NB4 (cell line): Measurements from ENCODE around the gene ENTREP3.

Experiments
- DNase-seq: peaks from one replicate; pipeline ENCODE4 v3.0.0; 2010; ENCODE audit warnings: low read depth
- H3K4me3 ChIP-seq: one replicate; pipeline ENCODE4 v1.5.1; 2011; ENCODE audit warnings: mild to moderate bottlenecking, low read depth, low read length, moderate library complexity
- MYC ChIP-seq: IDR thresholded peaks from 2 replicates; pipeline ENCODE4 v1.6.1; 2011; ENCODE audit warnings: low read depth, low read length
- POLR2A ChIP-seq: IDR thresholded peaks from 2 replicates; pipeline ENCODE4 v1.6.1; 2011; ENCODE audit warnings: mild to moderate bottlenecking; ENCODE audit not compliant: insufficient read length; ENCODE audit errors: extremely low read depth
- TF ChIP-seq, protein P1 (sequence below): IDR thresholded peaks from 2 replicates; pipeline ENCODE4 v1.6.1; 2011; ENCODE audit warnings: low read depth, low read length
- TF ChIP-seq, protein P2 (sequence below): IDR thresholded peaks from one replicate; pipeline ENCODE4 v1.5.1; 2012; ENCODE audit warnings: low read depth, low read length

ENTREP3 gene

DNA sequence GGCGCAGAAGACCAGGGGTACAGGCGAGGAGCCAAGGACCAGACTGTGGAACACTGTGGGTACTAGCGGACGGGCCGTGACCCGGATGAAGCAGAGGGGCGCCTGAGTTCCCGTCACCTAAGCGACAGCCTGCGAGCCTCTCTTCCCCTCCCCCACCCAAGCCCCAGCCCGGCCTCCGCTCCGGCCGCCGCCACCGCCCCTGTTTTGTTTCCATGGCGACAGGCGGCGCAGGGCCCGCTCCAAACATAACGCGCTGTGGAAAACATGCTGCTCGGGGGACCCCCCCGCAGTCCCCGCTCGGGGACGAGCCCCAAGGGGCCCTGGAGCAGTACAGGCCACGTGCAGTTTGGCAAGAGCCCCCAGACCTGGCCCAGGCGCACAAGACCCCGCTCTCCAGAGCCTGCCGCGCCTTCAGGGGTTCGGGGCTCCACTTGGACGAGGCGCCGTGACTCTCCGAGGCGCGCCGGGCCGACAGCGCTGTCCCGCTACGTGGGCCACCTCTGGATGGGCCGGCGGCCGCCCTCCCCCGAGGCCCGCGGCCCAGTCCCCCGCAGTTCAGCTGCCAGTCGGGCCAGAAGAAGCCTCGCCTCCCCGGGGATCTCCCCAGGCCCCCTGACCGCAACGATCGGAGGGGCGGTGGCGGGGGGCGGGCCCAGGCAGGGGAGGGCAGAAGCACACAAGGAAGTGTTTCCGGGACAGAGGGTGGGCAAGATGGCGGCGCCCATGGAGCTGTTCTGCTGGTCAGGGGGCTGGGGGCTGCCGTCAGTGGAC, 46.6 kb downstream of the ENTREP3 start, which contains the start of gene MTX1:
TSS of gene MTX1 (plus strand) at position 155 of the 771 bp plus-strand sequence. CDS start at position 265, 110 bp downstream.
- H3K4me3 ChIP-seq: peak within 1 kb of the TSS; percentile 100
- peak; percentile 93 for DNase-seq
- TF ChIP-seq POLR2A (no peak), MYC (peak; percentile 53; the same call in 1 of the 2 replicates)
- TF ChIP-seq, protein P1, sequence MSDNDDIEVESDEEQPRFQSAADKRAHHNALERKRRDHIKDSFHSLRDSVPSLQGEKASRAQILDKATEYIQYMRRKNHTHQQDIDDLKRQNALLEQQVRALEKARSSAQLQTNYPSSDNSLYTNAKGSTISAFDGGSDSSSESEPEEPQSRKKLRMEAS: peak; percentile 65; the same call in 1 of the 2 replicates
- TF ChIP-seq, protein P2, sequence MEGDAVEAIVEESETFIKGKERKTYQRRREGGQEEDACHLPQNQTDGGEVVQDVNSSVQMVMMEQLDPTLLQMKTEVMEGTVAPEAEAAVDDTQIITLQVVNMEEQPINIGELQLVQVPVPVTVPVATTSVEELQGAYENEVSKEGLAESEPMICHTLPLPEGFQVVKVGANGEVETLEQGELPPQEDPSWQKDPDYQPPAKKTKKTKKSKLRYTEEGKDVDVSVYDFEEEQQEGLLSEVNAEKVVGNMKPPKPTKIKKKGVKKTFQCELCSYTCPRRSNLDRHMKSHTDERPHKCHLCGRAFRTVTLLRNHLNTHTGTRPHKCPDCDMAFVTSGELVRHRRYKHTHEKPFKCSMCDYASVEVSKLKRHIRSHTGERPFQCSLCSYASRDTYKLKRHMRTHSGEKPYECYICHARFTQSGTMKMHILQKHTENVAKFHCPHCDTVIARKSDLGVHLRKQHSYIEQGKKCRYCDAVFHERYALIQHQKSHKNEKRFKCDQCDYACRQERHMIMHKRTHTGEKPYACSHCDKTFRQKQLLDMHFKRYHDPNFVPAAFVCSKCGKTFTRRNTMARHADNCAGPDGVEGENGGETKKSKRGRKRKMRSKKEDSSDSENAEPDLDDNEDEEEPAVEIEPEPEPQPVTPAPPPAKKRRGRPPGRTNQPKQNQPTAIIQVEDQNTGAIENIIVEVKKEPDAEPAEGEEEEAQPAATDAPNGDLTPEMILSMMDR: no peak

DNA sequence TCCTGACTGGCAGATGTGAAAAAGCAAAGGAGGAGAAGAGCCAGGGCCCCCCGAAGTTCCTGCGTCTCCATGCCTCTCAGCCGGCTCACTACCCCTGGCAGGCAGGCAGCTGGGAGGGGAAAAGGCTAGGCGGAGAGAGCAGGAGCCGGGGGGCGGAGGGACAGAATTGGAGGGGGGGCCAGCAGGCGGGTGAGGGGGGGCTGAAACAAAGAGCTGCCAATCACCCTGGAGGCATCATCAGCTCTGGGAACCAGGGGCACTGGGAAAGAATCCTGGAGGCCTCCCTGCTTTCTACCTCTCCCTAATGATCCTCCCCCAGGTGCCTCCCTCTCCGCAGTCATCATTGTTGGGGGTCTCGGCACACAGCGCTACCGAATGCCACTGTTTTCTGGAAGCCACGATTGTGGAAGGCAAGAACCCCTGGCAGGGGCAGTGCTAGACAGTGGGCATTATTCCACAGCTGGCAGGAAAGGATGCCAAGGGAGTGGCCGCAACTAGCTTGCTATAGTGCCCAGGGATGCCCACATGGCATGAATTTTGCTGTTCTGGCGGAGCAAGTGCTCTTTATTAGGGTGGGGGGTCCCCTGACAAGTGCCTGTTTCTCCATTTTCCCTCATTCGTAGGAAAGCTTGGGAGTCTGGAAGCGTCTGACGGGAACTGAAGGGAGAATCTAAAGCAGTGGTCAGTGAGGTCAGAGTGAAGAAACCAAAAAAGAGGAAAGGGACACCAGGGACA, 47.3 kb downstream of the ENTREP3 start, which contains the start of gene THBS3:
TSS of gene THBS3 (minus strand) at position 92 of the 735 bp plus-strand sequence. CDS start at position 71, 21 bp downstream.
- TF ChIP-seq, protein P2: no peak
- TF ChIP-seq POLR2A: no peak
- TF ChIP-seq MYC: no peak
- TF ChIP-seq, protein P1: no peak
- H3K4me3 ChIP-seq: peak within 1 kb of the TSS; percentile 64
- no peak for DNase-seq

DNA sequence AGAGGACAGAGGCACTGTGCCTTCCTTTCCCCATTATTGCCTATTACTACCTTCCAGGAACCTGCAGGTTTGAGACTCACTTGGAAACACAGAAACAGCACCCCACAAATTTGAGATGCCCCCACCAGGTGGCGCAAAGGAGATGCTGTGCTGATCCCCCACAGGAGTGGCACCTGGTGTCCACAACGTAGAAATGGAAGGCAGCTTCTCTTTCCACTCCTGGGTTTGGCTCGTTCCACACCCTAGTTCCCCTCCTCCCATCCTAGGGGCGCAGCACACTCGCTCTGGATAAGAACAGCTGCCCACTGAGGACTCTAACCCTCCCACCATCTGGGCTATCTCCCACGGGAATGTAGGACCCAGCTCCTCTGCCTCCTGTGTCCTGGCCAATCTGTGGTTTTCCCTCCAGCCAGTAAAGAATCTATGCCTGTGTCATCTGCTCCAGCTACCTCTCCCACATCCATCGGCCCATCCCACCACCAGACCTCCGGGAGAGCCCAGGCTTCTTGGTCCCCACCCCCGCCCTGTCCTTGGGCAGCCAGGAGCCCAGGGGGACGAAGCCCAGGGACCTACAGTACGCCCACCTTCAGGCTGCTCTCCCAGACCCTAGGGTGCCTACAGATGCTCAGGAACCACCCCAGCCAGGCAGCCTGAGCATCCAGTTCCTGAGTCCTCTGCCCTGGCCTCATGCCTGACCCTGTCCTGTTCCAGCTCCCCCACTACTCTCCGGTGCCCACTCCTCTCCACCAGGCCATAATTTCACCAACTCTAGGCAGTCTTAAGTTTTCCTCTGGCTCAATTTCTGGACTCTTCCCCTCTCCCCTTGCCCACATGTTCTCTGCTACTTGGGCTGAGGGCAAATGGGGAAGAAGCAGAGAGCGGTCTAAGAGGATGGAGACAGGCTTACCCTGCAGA, 48.1 kb downstream of the ENTREP3 start:
- no peak overlapping the region for H3K4me3 ChIP-seq
- peak; percentile 83 for DNase-seq

DNA sequence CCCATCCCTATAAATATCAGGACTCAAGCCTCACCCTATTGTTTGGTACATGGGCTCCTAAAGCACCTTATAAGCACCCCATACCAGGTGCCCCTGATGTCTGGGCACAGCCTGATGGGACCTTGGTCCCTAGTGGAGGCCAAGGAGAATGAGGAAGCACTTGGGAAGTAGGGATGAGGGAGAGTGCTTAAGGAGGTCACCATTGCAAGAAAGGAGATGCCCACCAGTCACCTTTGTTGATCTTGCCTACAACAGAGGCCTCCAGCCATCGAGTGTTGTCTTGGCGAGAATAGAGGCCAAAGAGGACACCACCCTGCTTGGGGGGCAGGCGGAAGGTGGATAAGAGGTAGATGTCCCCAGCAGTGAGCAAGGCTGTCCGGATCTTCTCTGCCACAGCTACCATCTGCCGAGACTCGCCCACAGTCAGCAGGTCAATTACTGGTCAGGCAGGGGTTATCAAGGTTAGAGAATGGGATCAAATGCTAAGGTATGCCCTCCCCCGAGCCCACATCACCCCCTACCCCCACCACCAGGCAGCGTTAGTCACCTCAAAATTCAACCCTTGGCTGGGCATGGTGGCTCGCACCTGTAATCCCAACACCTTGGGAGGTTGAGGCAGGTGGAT, 49.2 kb downstream of the ENTREP3 start:
- TF ChIP-seq MYC: no peak
- no peak for TF ChIP-seq POLR2A
- TF ChIP-seq, protein P2: no peak
- TF ChIP-seq, protein P1: no peak
- no peak for DNase-seq
- no peak overlapping the region for H3K4me3 ChIP-seq

More for the DNA sequence above, 48.1 kb downstream of the ENTREP3 start:
- TF ChIP-seq, protein P2: peak; percentile 89
- TF ChIP-seq POLR2A: no peak
- TF ChIP-seq, protein P1: no peak
- TF ChIP-seq MYC: peak; percentile 43; the same call in 1 of the 2 replicates

DNA sequence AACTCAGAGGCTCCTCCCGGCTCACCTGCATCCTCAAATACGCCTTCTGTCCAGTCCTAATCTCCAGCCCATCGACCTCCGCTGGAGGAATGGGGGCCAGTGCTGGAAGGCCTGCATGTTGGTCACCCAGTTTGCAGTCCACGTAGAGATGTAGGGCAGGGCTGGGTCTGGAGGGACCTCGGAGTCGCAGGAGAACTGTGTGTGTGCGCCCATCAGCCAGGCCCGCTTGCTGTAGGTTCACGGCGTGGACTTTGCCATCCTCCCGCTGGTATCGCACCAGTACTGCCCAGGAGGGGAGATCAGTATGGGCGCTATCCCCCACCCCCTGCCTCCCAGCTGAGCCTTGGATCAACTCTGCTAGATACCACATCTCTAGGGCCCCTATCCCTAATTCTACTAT, 50.2 kb downstream of the ENTREP3 start:
- no peak overlapping the region for H3K4me3 ChIP-seq
- TF ChIP-seq, protein P1: no peak
- TF ChIP-seq POLR2A: no peak
- TF ChIP-seq, protein P2: no peak
- TF ChIP-seq MYC: no peak
- no peak for DNase-seq
